ENCODE measurements around the gene ASIC5.

Gene ASIC5

GRCh38 chr4:155885666-155886065 is 19.6 kb upstream of the ASIC5 start (continued):
- TF ChIP-seq BCL6B (tag by site-specific recombination; IDR thresholded peaks at IDR 0.05), result no peak
- no peak for TF ChIP-seq CTCF (tag by site-specific recombination; IDR thresholded peaks at IDR 0.05)

- POLR2A ChIA-PET, result no interaction called here
- Histone ChIP-seq H3K4me1 (ENCODE audit: control insufficient read depth, insufficient read depth, low read length) (no peaks in the 10 kb centered on the region), H3K36me3 (ENCODE audit: control insufficient read depth in 2 of 2, insufficient read depth in 1 of 2, low read length in 2 of 2) (no peaks in the 10 kb centered on the region), H3K4me3 (ENCODE audit: low read depth, low read length) (no peak overlapping the region), H3K9me3 (ENCODE audit: control insufficient read depth, insufficient read depth, low read depth, low read length) (no peaks in the 10 kb centered on the region), H3K27ac (ENCODE audit: extremely low read depth, low read depth, low read length) (no peak overlapping the region)
- TF ChIP-seq ZNF362 (tag by site-specific recombination; IDR thresholded peaks at IDR 0.05), result no peak
- no peak for TF ChIP-seq ZNF600 (tag by site-specific recombination; IDR thresholded peaks at IDR 0.05)
- no peak for TF ChIP-seq ZNF626 (tag by site-specific recombination; IDR thresholded peaks at IDR 0.05)
- no peak for TF ChIP-seq ZNF777 (tag by site-specific recombination; IDR thresholded peaks at IDR 0.05; ENCODE audit: borderline replicate concordance)
- no peak for TF ChIP-seq ZNF302 (tag by site-specific recombination; IDR thresholded peaks at IDR 0.05; ENCODE audit: low read depth)
- no peak for TF ChIP-seq GLI2 (tag by site-specific recombination; IDR thresholded peaks at IDR 0.05; ENCODE audit: borderline replicate concordance, low read depth)
- no peak for TF ChIP-seq REPIN1 (tag by site-specific recombination; IDR thresholded peaks at IDR 0.05; ENCODE audit: low read depth)
- TF ChIP-seq ZNF473 (tag by site-specific recombination; IDR thresholded peaks at IDR 0.05), result no peak
- no peak for TF ChIP-seq ZNF335 (tag by site-specific recombination; conservative IDR thresholded peaks at IDR 0.05)
- no peak for TF ChIP-seq ZNF133 (tag by site-specific recombination; IDR thresholded peaks at IDR 0.05)
- TF ChIP-seq KLF16 (tag by site-specific recombination; IDR thresholded peaks at IDR 0.05), result no peak
- TF ChIP-seq ZNF654 (tag by site-specific recombination; IDR thresholded peaks at IDR 0.05; ENCODE audit: low read depth), result no peak
- TF ChIP-seq ZNF366 (tag by site-specific recombination; conservative IDR thresholded peaks at IDR 0.05), result no peak
- TF ChIP-seq ZNF157 (tag by site-specific recombination; IDR thresholded peaks at IDR 0.05), result no peak
- TF ChIP-seq ZBTB7A (tag by site-specific recombination; IDR thresholded peaks at IDR 0.05; ENCODE audit: low read depth), result no peak
- CTCF ChIA-PET, result no interaction called here
These were observed 17.8 kb upstream of the ASIC5 start for GRCh38 chr4:155883895-155884294.

- CTCF ChIA-PET, result no interaction called here
- TF ChIP-seq ZNF335 (tag by site-specific recombination; conservative IDR thresholded peaks at IDR 0.05) (no peak), ZSCAN16 (tag by site-specific recombination; IDR thresholded peaks at IDR 0.05) (no peak), ZNF18 (tag by site-specific recombination; IDR thresholded peaks at IDR 0.05) (no peak), ZBTB11 (tag by site-specific recombination; conservative IDR thresholded peaks at IDR 0.05; ENCODE audit: low read depth) (no peak), ZNF830 (tag by site-specific recombination; IDR thresholded peaks at IDR 0.05; ENCODE audit: low read depth) (no peak), ZNF692 (tag by site-specific recombination; IDR thresholded peaks at IDR 0.05) (no peak)
These were observed 15.5 kb upstream of the ASIC5 start for GRCh38 chr4:155881555-155881954.

More at GRCh38 chr4:155881555-155881954, 15.5 kb upstream of the ASIC5 start:
- H3K4me3 ChIP-seq (ENCODE audit: low read depth, low read length), result no peak overlapping the region
- POLR2A ChIA-PET, result no interaction called here
- H3K4me1 ChIP-seq (ENCODE audit: control insufficient read depth, insufficient read depth, low read length), result no peaks in the 10 kb centered on the region
- no peaks in the 10 kb centered on the region for H3K9me3 ChIP-seq (ENCODE audit: control insufficient read depth, insufficient read depth, low read depth, low read length)
- no peaks in the 10 kb centered on the region for H3K36me3 ChIP-seq (ENCODE audit: control insufficient read depth in 2 of 2, insufficient read depth in 1 of 2, low read length in 2 of 2)
- H3K27ac ChIP-seq (ENCODE audit: extremely low read depth, low read depth, low read length), result no peak overlapping the region

Measured in HEK293 (cell line).